Measurements from ENCODE around the gene LGALS9.
"Not testable (repeated sequence)": the region's sequence is repeated elsewhere in the genome, so short reads cannot be mapped to it uniquely, and the experiment has no call there.

The LGALS9 gene

DNA sequence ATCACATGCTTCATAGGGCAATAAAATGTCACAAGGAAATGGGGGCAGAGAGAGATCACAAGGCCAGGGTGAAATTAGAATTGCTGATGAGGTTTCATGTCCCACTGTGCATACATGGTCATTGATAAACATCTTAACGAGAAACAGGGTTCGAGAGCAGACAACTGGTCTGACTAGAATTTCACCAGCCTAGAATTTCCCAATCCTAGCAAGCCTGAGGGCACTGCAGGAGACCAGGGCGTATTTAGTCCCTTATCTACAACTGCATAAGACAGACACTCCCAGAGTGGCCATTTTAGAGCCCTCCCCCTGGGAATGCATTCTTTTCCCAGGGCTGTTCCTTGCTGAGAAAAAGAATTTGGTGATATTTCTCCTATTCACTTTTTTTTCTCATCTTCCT, 55.3 kb downstream of the LGALS9 start:
- DNase-seq (ENCODE audit: low spot score), result not testable (repeated sequence)

DNA sequence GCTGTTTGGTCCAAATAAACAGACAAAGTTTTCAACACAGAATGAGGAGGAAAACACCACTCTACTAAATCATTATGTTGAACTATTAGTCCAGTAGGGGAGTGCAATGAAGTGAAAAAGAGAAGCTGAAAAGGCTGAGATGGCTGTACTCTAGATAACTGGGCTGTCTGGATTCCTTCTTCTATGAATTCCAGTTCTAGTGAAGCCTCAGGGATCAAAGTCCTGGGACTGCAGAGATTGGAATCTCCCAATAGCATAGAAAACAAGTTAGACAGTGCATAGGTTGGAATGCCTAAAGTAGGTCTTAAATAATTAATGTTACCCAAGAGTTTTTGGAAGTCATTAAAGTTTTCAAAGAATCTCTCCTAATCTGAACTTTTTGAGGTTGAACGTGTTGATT, 59.9 kb downstream of the LGALS9 start:
- DNase-seq (ENCODE audit: low spot score), result no peak

DNA sequence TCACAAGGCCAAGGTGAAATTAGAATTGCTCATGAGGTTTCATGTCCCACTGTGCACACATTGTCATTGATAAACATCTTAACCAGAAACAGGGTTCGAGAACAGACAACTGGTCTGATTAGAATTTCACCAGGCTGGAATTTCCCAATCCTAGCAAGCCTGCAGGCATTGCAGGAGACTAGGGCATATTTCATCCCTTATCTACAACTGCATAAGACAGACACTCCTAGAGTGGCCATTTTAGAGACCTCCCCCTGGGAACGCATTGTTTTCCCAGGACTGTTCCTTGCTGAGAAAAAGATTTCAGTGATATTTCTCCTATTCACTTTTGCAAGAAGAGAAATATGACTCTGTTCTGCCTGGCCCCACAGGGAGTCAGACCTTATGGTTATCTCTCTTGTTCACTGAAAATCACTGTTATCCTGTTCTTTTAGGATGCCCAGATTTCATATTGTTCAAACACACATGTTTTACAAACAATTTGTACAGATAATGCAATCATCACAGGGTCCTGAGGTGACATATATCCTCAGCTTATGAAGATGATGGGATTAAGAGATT, 64.3 kb downstream of the LGALS9 start:
- DNase-seq (ENCODE audit: low spot score), result not testable (repeated sequence)

Data from NAMALWA (cell line).